IMR-90 (cell line): ENCODE data around the gene OPCML. TPM values are rescaled to one million over a fixed set of nuclear protein-coding genes. Genes with fewer than 3 reads are reported as not detected.

ENCODE experiments used
- ATAC-seq: fragments of 200-7000 bp; cut with Tn5 transposase; 2 replicates; pipeline ENCODE4 v1.9.1; 2020; ENCODE audit warnings: low read depth, mild to moderate bottlenecking, moderate library complexity
- BruUV-seq: library from RNA; stranded (reverse); fragments of 400-500 nt; replicated peaks from 2 replicates; lab custom pipeline; 2021; lab: Mats Ljungman, UMichigan
- CTCF ChIA-PET: fragments of 300-600 bp; formaldehyde crosslinking; extraction: SDS; loops from one replicate; lab custom pipeline; 2021; ENCODE audit warnings: antibody characterized with exemption; lab: Yijun Ruan, JAX
- POLR2A ChIA-PET: fragments of 300-600 bp; sonication (Branson Sonifier 250); formaldehyde crosslinking; loops from one replicate; lab custom pipeline; 2022; ENCODE audit warnings: antibody characterized with exemption; ENCODE audit not compliant: unreplicated experiment; lab: Charles Lee
- DNase-seq: peaks from one replicate; pipeline ENCODE4 v3.0.0; 2013
- H2AFZ ChIP-seq: replicated peaks from 2 replicates; pipeline ENCODE3; 2013; ENCODE audit warnings: low read length, mild to moderate bottlenecking; ENCODE audit not compliant: poor library complexity
- H2AK5ac ChIP-seq: 2 replicates; pipeline ENCODE4 v1.6.1; 2013; ENCODE audit warnings: low read depth, low read length, inconsistent platforms
- H2AK9ac ChIP-seq: replicated peaks from 2 replicates; pipeline ENCODE3; 2013; ENCODE audit warnings: mild to moderate bottlenecking, low read depth, low read length, moderate library complexity; ENCODE audit not compliant: poor library complexity
- H2BK120ac ChIP-seq: 2 replicates; pipeline ENCODE4 v1.6.1; 2013; ENCODE audit warnings: low read depth, low read length, inconsistent platforms
- H2BK15ac ChIP-seq: 3 replicates; pipeline ENCODE4 v1.6.1; 2013; ENCODE audit warnings: low read depth, low read length, inconsistent platforms
- H2BK20ac ChIP-seq: 2 replicates; pipeline ENCODE4 v1.6.1; 2013; ENCODE audit warnings: low read depth, mild to moderate bottlenecking, inconsistent platforms, low read length, moderate library complexity
- H2BK5ac ChIP-seq: 2 replicates; pipeline ENCODE4 v1.6.1; 2013; ENCODE audit warnings: mild to moderate bottlenecking, low read depth, low read length, inconsistent platforms; ENCODE audit not compliant: poor library complexity, severe bottlenecking
- H3K14ac ChIP-seq: replicated peaks from 2 replicates; pipeline ENCODE4 v1.6.1; 2013; ENCODE audit warnings: low read depth, low read length, inconsistent platforms
- H3K18ac ChIP-seq: 2 replicates; pipeline ENCODE4 v1.6.1; 2013; ENCODE audit warnings: low read depth, low read length, control low read depth
- H3K23ac ChIP-seq: 2 replicates; pipeline ENCODE4 v1.6.1; 2013; ENCODE audit warnings: low read depth, low read length, inconsistent platforms
- H3K27ac ChIP-seq: 2 replicates; pipeline ENCODE4 v1.5.1; 2013; ENCODE audit warnings: mild to moderate bottlenecking, control low read depth, low read length; ENCODE audit not compliant: insufficient read depth
- H3K27me3 ChIP-seq: 2 replicates; pipeline ENCODE4 v1.6.1; 2013; ENCODE audit warnings: low read length; ENCODE audit not compliant: control insufficient read depth, insufficient read depth
- H3K36me3 ChIP-seq: 2 replicates; pipeline ENCODE4 v1.6.1; 2013; ENCODE audit warnings: low read length, mixed read lengths; ENCODE audit not compliant: control insufficient read depth, insufficient read depth
- H3K4ac ChIP-seq: 2 replicates; pipeline ENCODE4 v1.6.1; 2013; ENCODE audit warnings: low read depth, low read length, inconsistent platforms
- H3K4me1 ChIP-seq: 2 replicates; pipeline ENCODE4 v1.6.1; 2013; ENCODE audit warnings: low read length, mixed read lengths; ENCODE audit not compliant: control insufficient read depth, insufficient read depth
- H3K4me2 ChIP-seq: 2 replicates; pipeline ENCODE4 v1.6.1; 2013; ENCODE audit warnings: low read depth, mild to moderate bottlenecking, control low read depth, low read length, moderate library complexity
- H3K4me3 ChIP-seq: 2 replicates; pipeline ENCODE4 v1.5.1; 2013; ENCODE audit warnings: low read depth, mild to moderate bottlenecking, control low read depth, low read length, moderate library complexity; ENCODE audit not compliant: insufficient read depth
- H3K56ac ChIP-seq: 2 replicates; pipeline ENCODE4 v1.6.1; 2013; ENCODE audit warnings: low read length, inconsistent platforms; ENCODE audit not compliant: insufficient read depth; ENCODE audit errors: extremely low read depth
- H3K79me1 ChIP-seq, 2 experiments: 2 replicates each; pipeline ENCODE4 v1.6.1; 2013; ENCODE audit warnings: low read length in 2 of 2, inconsistent platforms in 1 of 2, low read depth in 1 of 2
- H3K9ac ChIP-seq: 2 replicates; pipeline ENCODE4 v1.6.1; 2013; ENCODE audit warnings: low read depth, low read length, control low read depth
- H3K9me1 ChIP-seq: 2 replicates; pipeline ENCODE4 v1.6.1; 2013; ENCODE audit warnings: low read length, inconsistent platforms; ENCODE audit not compliant: insufficient read depth
- H3K9me3 ChIP-seq: 2 replicates; pipeline ENCODE4 v1.6.1; 2013; ENCODE audit warnings: low read length; ENCODE audit not compliant: control insufficient read depth, insufficient read depth
- H4K20me1 ChIP-seq: 2 replicates; pipeline ENCODE4 v1.6.1; 2013; ENCODE audit warnings: low read length, inconsistent platforms; ENCODE audit not compliant: insufficient read depth
- H4K5ac ChIP-seq: 2 replicates; pipeline ENCODE4 v1.6.1; 2013; ENCODE audit warnings: mild to moderate bottlenecking, low read depth, low read length, control low read depth
- H4K8ac ChIP-seq, 2 experiments: 2 replicates each; pipeline ENCODE4 v1.6.1; 2013; ENCODE audit warnings: low read depth in 2 of 2, low read length in 2 of 2, control low read depth in 1 of 2, inconsistent platforms in 1 of 2
- H4K91ac ChIP-seq: 2 replicates; pipeline ENCODE4 v1.6.1; 2013; ENCODE audit warnings: low read depth, low read length, inconsistent platforms; ENCODE audit not compliant: insufficient read depth
- BHLHE40 ChIP-seq: fragments of 150-350 bp; IDR thresholded peaks from 2 replicates; pipeline ENCODE4 v1.6.1; 2016; ENCODE audit warnings: mild to moderate bottlenecking, low read depth, low read length
- CEBPB ChIP-seq: IDR thresholded peaks from 2 replicates; pipeline ENCODE4 v1.6.1; 2012; ENCODE audit warnings: low read depth, low read length, improper control_type of control experiment
- CHD1 ChIP-seq: IDR thresholded peaks from 2 replicates; pipeline ENCODE4 v1.6.1; 2012; ENCODE audit warnings: low read depth, low read length, improper control_type of control experiment
- CTCF ChIP-seq: conservative IDR thresholded peaks from 2 replicates; pipeline ENCODE4 v1.5.1; 2012; ENCODE audit warnings: mild to moderate bottlenecking, low read depth, low read length, improper control_type of control experiment
- ELK1 ChIP-seq: fragments of 150-350 bp; IDR thresholded peaks from 2 replicates; pipeline ENCODE4 v1.6.1; 2016; ENCODE audit warnings: low read depth, mild to moderate bottlenecking, low read length, moderate library complexity, borderline replicate concordance
- FOS ChIP-seq: fragments of 150-350 bp; IDR thresholded peaks from 2 replicates; pipeline ENCODE4 v1.6.1; 2016; ENCODE audit warnings: low read depth, low read length
- MAFK ChIP-seq: IDR thresholded peaks from 2 replicates; pipeline ENCODE4 v1.6.1; 2012; ENCODE audit warnings: low read depth, low read length, improper control_type of control experiment
- NFE2L2 ChIP-seq: fragments of 150-350 bp; IDR thresholded peaks from 2 replicates; pipeline ENCODE4 v1.6.1; 2016; ENCODE audit warnings: low read depth, mild to moderate bottlenecking, low read length
- POLR2A ChIP-seq: IDR thresholded peaks from 2 replicates; pipeline ENCODE4 v1.6.1; 2012; ENCODE audit warnings: mild to moderate bottlenecking, low read depth, low read length
- RAD21 ChIP-seq: IDR thresholded peaks from 2 replicates; pipeline ENCODE4 v1.6.1; 2012; ENCODE audit warnings: low read length, improper control_type of control experiment
- RCOR1 ChIP-seq: IDR thresholded peaks from 2 replicates; pipeline ENCODE4 v1.6.1; 2012; ENCODE audit warnings: mild to moderate bottlenecking, low read length, improper control_type of control experiment; ENCODE audit not compliant: insufficient replicate concordance
- RFX5 ChIP-seq: IDR thresholded peaks from 2 replicates; pipeline ENCODE4 v1.8.0; 2012; ENCODE audit warnings: low read depth, mild to moderate bottlenecking, low read length, moderate library complexity
- USF2 ChIP-seq: fragments of 150-350 bp; IDR thresholded peaks from 2 replicates; pipeline ENCODE4 v1.6.1; 2017; ENCODE audit warnings: mild to moderate bottlenecking, antibody characterized with exemption, low read length, low read depth
- WGBS, 2 experiments: methylation state at CpG; one replicate each; pipeline versions ENCODE4 v1.1.5 to v1.1.7; 2013; ENCODE audit warnings: missing lambda C conversion rate in 2 of 2; ENCODE audit not compliant: insufficient read length in 1 of 2; ENCODE audit errors: extremely low coverage in 2 of 2; 5-methylcytosine and 5-hydroxymethylcytosine counted together
- dilution Hi-C: fragments of 300-500 bp; cut with HindIII; formaldehyde crosslinking; loops from one replicate; pipeline ENCODE4 v1.14.3; 2018; ENCODE audit warnings: low sequenced_read_pairs; ENCODE audit not compliant: unreplicated experiment
- in situ Hi-C: fragments of 300-500 bp; cut with MboI; formaldehyde crosslinking; loops from 3 replicates; pipeline ENCODE4 v1.14.3; 2019; ENCODE audit warnings: low sequenced_read_pairs, inconsistent platforms, mixed read lengths
- intact Hi-C: fragments of 100-400 bp; cut with micrococcal nuclease; formaldehyde crosslinking; loops from 2 replicates; pipeline ENCODE4 v1.10.0; 2022
- polyA plus RNA-seq, 3 experiments: library from polyadenylated mRNA; depleted of rRNA; stranded (reverse); fragments of >200 nt; gene quantifications; 2 replicates each; pipeline ENCODE4 v1.2.3, GENCODE V29; 2012; ENCODE audit warnings: low replicate concordance in 1 of 3
- total RNA-seq: library from RNA; depleted of rRNA; stranded (reverse); fragments of >200 nt; gene quantifications from 2 replicates; pipeline ENCODE4 v1.2.3, GENCODE V29; 2012

Gene OPCML
- total and polyA plus RNA-seq, 2 of the 4 experiments (the other 2 are of a cell fraction), result under 0.01 to 2.6 TPM

GRCh38 chr11:132712466-132712865, 819.8 kb downstream of the OPCML start:
- H3K27me3 ChIP-seq, result no peaks in the 10 kb centered on the region
- no peak overlapping the region for H3K56ac ChIP-seq
- H2BK120ac ChIP-seq, result no peak overlapping the region
- no peaks in the 10 kb centered on the region for H3K9me3 ChIP-seq
- no peak overlapping the region for H2BK20ac ChIP-seq
- H4K5ac ChIP-seq, result no peak overlapping the region
- H3K9ac ChIP-seq, result no peak overlapping the region
- H3K23ac ChIP-seq, result no peak overlapping the region
- POLR2A ChIA-PET, result no interaction called here
- no peaks in the 10 kb centered on the region for H3K79me1 ChIP-seq
- no peaks in the 10 kb centered on the region for H4K20me1 ChIP-seq
- H2AFZ ChIP-seq, result no peak overlapping the region
- CTCF ChIA-PET, result no interaction called here
- TF ChIP-seq POLR2A (no peak), CTCF (no peak), USF2 (no peak), MAFK (no peak), CEBPB (no peak), RAD21 (no peak), BHLHE40 (no peak), FOS (no peak), NFE2L2 (no peak), RCOR1 (no peak), ELK1 (no peak), RFX5 (no peak), CHD1 (no peak)
- H3K36me3 ChIP-seq, result no peaks in the 10 kb centered on the region
- no peak overlapping the region for H3K4me3 ChIP-seq
- in situ Hi-C loops (no loop called here), intact Hi-C loops (no loop called here), dilution Hi-C loops (no loop called here)
- H3K4me1 ChIP-seq, result no peaks in the 10 kb centered on the region
- BruUV-seq, result no TSS peak
- no peaks in the 10 kb centered on the region for H3K9me1 ChIP-seq
- no peak overlapping the region for H3K4me2 ChIP-seq
- H4K8ac ChIP-seq, result no peak overlapping the region
- no peak overlapping the region for H2AK9ac ChIP-seq
- H3K18ac ChIP-seq, result no peak overlapping the region
- H3K4ac ChIP-seq, result no peak overlapping the region
- DNase-seq (no peak), ATAC-seq (no peak)
- H2BK15ac ChIP-seq, result no peak overlapping the region
- 11% methylated on average over 3 of the region's 15 CpGs; no CpG with 5 or more reads in 1 of the 2 experiments for WGBS, 2 experiments
- no peak overlapping the region for H3K27ac ChIP-seq
- H4K91ac ChIP-seq, result no peak overlapping the region
- H2BK5ac ChIP-seq, result no peak overlapping the region
- no peak overlapping the region for H3K14ac ChIP-seq
- H2AK5ac ChIP-seq, result no peak overlapping the region
